Brain microvascular endothelial cell (primary cell): ENCODE data around the gene ZNF346.
A peak's percentile ranks its signal among the peaks of the same experiment; 100 is the strongest.

Experiments
- DNase-seq: peaks from one replicate; pipeline ENCODE4 v3.0.0-alpha.2; 2020
- H3K27ac ChIP-seq: fragments of 250-450 bp; sonication (Bioruptor Pico); 2 replicates; pipeline ENCODE4 v1.5.1; 2020; ENCODE audit warnings: mild to moderate bottlenecking, moderate library complexity
- H3K27me3 ChIP-seq: fragments of 250-450 bp; sonication (Bioruptor Pico); replicated peaks from 2 replicates; pipeline ENCODE4 v1.5.1; 2020; ENCODE audit warnings: mild to moderate bottlenecking
- H3K36me3 ChIP-seq: fragments of 250-450 bp; sonication (Bioruptor Pico); replicated peaks from 2 replicates; pipeline ENCODE4 v1.5.1; 2020; ENCODE audit warnings: mild to moderate bottlenecking
- H3K4me3 ChIP-seq: 2 replicates; pipeline ENCODE4 v1.5.1; 2011; ENCODE audit warnings: low read depth, mild to moderate bottlenecking, control low read depth, low read length, moderate library complexity
- in situ Hi-C: cut with HindIII; loops from 2 replicates; pipeline ENCODE4 v1.10.0; 2017; ENCODE audit warnings: low sequenced_read_pairs, low pct_ligation_motif_present
- TF ChIP-seq, protein P1 (sequence below): IDR thresholded peaks from 2 replicates; pipeline ENCODE4 v1.5.1; 2011; ENCODE audit warnings: low read depth, mild to moderate bottlenecking, moderate library complexity, low read length, control low read depth, inconsistent platforms; ENCODE audit errors: missing control alignments

ZNF346 gene

GRCh38 chr5:177006265-177006972 is 16.1 kb upstream of the ZNF346 start, which contains the start of gene UIMC1:
TSS of gene UIMC1 (minus strand) at chr5:177006779. CDS start at chr5:176982615, 24,164 bp downstream.
- Histone ChIP-seq H3K36me3 (no peaks in the 10 kb centered on the region), H3K27me3 (no peaks in the 10 kb centered on the region), H3K27ac (peak within 1 kb of the TSS; percentile 91), H3K4me3 (peak within 1 kb of the TSS; percentile 94)
- in situ Hi-C loops: no loop called here
- TF ChIP-seq, protein P1, sequence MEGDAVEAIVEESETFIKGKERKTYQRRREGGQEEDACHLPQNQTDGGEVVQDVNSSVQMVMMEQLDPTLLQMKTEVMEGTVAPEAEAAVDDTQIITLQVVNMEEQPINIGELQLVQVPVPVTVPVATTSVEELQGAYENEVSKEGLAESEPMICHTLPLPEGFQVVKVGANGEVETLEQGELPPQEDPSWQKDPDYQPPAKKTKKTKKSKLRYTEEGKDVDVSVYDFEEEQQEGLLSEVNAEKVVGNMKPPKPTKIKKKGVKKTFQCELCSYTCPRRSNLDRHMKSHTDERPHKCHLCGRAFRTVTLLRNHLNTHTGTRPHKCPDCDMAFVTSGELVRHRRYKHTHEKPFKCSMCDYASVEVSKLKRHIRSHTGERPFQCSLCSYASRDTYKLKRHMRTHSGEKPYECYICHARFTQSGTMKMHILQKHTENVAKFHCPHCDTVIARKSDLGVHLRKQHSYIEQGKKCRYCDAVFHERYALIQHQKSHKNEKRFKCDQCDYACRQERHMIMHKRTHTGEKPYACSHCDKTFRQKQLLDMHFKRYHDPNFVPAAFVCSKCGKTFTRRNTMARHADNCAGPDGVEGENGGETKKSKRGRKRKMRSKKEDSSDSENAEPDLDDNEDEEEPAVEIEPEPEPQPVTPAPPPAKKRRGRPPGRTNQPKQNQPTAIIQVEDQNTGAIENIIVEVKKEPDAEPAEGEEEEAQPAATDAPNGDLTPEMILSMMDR: no peak
- DNase-seq: peak; percentile 88

GRCh38 chr5:177008716-177009115 is 13.8 kb upstream of the ZNF346 start:
- Histone ChIP-seq H3K4me3 (no peak overlapping the region), H3K27me3 (no peaks in the 10 kb centered on the region), H3K27ac (no peak overlapping the region), H3K36me3 (no peaks in the 10 kb centered on the region)
- DNase-seq: no peak
- TF ChIP-seq, protein P1: no peak
- in situ Hi-C loops: no loop called here

GRCh38 chr5:177010153-177010552 is 12.3 kb upstream of the ZNF346 start:
- in situ Hi-C loops: no loop called here
- no peaks in the 10 kb centered on the region for H3K36me3 ChIP-seq
- DNase-seq: no peak
- H3K4me3 ChIP-seq: no peak overlapping the region
- TF ChIP-seq, protein P1: no peak
- no peaks in the 10 kb centered on the region for H3K27me3 ChIP-seq
- no peak overlapping the region for H3K27ac ChIP-seq

DNA sequence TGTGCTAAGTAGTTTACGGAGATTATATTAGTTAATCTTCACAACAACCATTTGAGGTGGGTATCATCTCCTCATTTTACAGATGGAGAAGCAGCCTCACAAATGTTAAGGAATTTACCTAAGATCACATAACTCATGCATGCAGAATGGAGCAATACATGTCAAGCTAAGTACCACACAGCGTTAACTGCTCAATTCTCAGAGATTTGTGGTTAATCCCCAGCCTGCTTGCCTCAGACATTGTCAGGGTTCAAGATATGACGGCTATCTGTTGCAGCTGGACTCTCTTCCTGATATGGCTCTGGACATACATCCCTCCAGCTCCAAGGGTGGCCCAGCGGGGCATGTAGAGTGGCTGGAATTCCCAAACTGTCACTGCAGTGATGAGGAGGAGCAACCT is 7.3 kb upstream of the ZNF346 start:
- in situ Hi-C loops: no loop called here
- H3K4me3 ChIP-seq: no peak overlapping the region
- no peak overlapping the region for H3K27ac ChIP-seq
- DNase-seq: no peak
- no peaks in the 10 kb centered on the region for H3K36me3 ChIP-seq
- TF ChIP-seq, protein P1: no peak
- no peaks in the 10 kb centered on the region for H3K27me3 ChIP-seq

DNA sequence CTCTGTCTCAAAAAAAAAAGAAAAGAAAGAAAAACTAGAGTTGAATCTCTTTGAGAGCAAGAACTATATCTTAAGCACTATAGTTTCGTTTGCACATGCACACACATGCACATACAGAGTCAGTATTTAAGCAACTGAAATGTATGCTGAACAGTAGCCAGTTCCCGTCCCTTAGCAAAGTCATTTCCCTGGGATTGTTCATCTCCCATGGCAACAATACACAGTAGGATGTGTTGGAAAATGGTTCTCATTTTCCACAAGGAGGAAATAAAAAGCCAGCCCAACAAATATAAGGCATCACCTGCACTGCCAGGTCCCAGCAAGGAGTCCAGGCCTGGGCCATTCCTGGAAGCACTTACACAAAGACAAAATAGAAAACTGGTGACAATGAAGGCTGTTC is 4.2 kb upstream of the ZNF346 start:
- DNase-seq: no peak
- TF ChIP-seq, protein P1: no peak

DNA sequence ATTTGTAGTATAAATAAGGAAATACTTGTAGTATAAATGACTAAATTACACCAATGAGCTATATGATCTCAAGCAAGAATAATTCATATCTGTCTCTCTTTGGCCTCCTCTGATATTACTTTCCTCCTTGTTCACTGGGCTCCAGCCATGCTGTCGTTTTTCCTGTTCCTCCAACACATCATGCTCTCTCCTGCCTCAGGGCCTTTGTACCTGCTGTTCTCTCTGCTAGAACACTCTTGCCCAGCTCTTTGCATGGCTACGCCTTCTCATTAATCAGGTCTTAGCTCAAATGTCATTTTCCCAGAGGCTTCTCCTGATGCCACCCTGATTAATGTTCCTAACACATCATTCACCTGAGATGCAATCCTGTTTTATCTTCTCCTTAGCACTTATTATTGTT is 2.5 kb upstream of the ZNF346 start:
- no peak overlapping the region for H3K4me3 ChIP-seq
- H3K27ac ChIP-seq: no peak overlapping the region
- no peaks in the 10 kb centered on the region for H3K27me3 ChIP-seq
- DNase-seq: no peak
- TF ChIP-seq, protein P1: no peak
- in situ Hi-C loops: no loop called here
- H3K36me3 ChIP-seq: no peaks in the 10 kb centered on the region

More for the DNA sequence above, 4.2 kb upstream of the ZNF346 start:
- H3K36me3 ChIP-seq: no peaks in the 10 kb centered on the region
- no peaks in the 10 kb centered on the region for H3K27me3 ChIP-seq
- in situ Hi-C loops: no loop called here
- H3K4me3 ChIP-seq: no peak overlapping the region
- H3K27ac ChIP-seq: no peak overlapping the region
